ENCODE data around the gene ACOT4.

The ACOT4 gene

DNA sequence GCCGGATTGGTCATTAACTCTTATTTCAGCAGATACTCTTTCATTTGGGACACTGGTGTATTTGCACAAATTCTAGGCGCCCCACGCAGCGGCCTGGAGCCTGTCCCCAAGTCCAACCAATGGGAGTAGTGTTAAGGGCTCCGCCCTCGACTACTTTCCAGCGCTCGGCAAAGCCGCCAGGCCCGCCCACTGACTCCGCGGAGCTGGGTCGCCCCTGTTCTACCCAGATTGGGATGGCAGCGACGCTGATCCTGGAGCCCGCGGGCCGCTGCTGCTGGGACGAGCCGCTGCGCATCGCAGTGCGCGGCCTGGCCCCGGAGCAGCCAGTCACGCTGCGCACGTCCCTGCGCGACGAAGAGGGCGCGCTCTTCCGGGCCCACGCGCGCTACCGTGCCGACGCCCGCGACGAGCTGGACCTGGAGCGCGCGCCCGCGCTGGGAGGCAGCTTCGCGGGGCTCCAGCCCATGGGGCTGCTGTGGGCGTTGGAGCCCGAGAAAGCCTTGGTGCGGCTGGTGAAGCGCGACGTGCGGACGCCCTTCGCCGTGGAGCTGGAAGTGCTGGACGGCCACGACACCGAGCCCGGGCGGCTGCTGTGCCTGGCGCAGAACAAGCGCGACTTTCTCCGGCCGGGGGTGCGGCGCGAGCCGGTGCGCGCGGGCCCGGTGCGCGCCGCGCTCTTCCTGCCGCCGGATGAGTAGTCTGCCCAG is 20.8 kb downstream of the ACOT4 start, which contains the start of gene ACOT6 (continued):
- TF ChIP-seq, protein P1, sequence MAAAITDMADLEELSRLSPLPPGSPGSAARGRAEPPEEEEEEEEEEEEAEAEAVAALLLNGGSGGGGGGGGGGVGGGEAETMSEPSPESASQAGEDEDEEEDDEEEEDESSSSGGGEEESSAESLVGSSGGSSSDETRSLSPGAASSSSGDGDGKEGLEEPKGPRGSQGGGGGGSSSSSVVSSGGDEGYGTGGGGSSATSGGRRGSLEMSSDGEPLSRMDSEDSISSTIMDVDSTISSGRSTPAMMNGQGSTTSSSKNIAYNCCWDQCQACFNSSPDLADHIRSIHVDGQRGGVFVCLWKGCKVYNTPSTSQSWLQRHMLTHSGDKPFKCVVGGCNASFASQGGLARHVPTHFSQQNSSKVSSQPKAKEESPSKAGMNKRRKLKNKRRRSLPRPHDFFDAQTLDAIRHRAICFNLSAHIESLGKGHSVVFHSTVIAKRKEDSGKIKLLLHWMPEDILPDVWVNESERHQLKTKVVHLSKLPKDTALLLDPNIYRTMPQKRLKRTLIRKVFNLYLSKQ (tag by site-specific recombination; IDR thresholded peaks at IDR 0.05; ENCODE audit: borderline replicate concordance), result no peak
- TF ChIP-seq ZNF843 (tag by site-specific recombination; IDR thresholded peaks at IDR 0.05), result no peak
- no peak for TF ChIP-seq ZNF221 (tag by site-specific recombination; IDR thresholded peaks at IDR 0.05; ENCODE audit: borderline replicate concordance)
- TF ChIP-seq KLF8 (tag by site-specific recombination; IDR thresholded peaks at IDR 0.05), result no peak
- TF ChIP-seq, protein P2, sequence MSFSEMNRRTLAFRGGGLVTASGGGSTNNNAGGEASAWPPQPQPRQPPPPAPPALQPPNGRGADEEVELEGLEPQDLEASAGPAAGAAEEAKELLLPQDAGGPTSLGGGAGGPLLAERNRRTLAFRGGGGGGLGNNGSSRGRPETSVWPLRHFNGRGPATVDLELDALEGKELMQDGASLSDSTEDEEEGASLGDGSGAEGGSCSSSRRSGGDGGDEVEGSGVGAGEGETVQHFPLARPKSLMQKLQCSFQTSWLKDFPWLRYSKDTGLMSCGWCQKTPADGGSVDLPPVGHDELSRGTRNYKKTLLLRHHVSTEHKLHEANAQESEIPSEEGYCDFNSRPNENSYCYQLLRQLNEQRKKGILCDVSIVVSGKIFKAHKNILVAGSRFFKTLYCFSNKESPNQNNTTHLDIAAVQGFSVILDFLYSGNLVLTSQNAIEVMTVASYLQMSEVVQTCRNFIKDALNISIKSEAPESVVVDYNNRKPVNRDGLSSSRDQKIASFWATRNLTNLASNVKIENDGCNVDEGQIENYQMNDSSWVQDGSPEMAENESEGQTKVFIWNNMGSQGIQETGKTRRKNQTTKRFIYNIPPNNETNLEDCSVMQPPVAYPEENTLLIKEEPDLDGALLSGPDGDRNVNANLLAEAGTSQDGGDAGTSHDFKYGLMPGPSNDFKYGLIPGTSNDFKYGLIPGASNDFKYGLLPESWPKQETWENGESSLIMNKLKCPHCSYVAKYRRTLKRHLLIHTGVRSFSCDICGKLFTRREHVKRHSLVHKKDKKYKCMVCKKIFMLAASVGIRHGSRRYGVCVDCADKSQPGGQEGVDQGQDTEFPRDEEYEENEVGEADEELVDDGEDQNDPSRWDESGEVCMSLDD (tag by site-specific recombination; IDR thresholded peaks at IDR 0.05), result no peak
- TF ChIP-seq ZBTB17 (tag by site-specific recombination; IDR thresholded peaks at IDR 0.05), result no peak
- TF ChIP-seq, protein P3, sequence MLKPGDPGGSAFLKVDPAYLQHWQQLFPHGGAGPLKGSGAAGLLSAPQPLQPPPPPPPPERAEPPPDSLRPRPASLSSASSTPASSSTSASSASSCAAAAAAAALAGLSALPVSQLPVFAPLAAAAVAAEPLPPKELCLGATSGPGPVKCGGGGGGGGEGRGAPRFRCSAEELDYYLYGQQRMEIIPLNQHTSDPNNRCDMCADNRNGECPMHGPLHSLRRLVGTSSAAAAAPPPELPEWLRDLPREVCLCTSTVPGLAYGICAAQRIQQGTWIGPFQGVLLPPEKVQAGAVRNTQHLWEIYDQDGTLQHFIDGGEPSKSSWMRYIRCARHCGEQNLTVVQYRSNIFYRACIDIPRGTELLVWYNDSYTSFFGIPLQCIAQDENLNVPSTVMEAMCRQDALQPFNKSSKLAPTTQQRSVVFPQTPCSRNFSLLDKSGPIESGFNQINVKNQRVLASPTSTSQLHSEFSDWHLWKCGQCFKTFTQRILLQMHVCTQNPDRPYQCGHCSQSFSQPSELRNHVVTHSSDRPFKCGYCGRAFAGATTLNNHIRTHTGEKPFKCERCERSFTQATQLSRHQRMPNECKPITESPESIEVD (tag by site-specific recombination; IDR thresholded peaks at IDR 0.05), result no peak
- no peak for TF ChIP-seq ZNF426 (tag by site-specific recombination; IDR thresholded peaks at IDR 0.05)
- TF ChIP-seq ZNF76 (tag by site-specific recombination; IDR thresholded peaks at IDR 0.05; ENCODE audit: borderline replicate concordance, low read depth), result no peak
- no peak for TF ChIP-seq ZNF146 (tag by site-specific recombination; IDR thresholded peaks at IDR 0.05)
- no peak for TF ChIP-seq ZBTB1 (tag by site-specific recombination; IDR thresholded peaks at IDR 0.05)
- no peak for TF ChIP-seq ZNF830 (tag by site-specific recombination; IDR thresholded peaks at IDR 0.05; ENCODE audit: low read depth)
- TF ChIP-seq MZF1 (tag by site-specific recombination; IDR thresholded peaks at IDR 0.05; ENCODE audit: borderline replicate concordance), result no peak
- TF ChIP-seq ZNF223 (tag by site-specific recombination; IDR thresholded peaks at IDR 0.05), result no peak
- TF ChIP-seq, protein P4, sequence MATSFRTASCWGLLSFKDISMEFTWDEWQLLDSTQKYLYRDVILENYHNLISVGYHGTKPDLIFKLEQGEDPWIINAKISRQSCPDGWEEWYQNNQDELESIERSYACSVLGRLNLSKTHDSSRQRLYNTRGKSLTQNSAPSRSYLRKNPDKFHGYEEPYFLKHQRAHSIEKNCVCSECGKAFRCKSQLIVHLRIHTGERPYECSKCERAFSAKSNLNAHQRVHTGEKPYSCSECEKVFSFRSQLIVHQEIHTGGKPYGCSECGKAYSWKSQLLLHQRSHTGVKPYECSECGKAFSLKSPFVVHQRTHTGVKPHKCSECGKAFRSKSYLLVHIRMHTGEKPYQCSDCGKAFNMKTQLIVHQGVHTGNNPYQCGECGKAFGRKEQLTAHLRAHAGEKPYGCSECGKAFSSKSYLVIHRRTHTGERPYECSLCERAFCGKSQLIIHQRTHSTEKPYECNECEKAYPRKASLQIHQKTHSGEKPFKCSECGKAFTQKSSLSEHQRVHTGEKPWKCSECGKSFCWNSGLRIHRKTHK (tag by site-specific recombination; IDR thresholded peaks at IDR 0.05), result no peak
- TF ChIP-seq ZNF747 (tag by site-specific recombination; IDR thresholded peaks at IDR 0.05), result no peak
- no peak for TF ChIP-seq ZNF416 (tag by site-specific recombination; IDR thresholded peaks at IDR 0.05)
- no peak for TF ChIP-seq ZNF610 (tag by site-specific recombination; IDR thresholded peaks at IDR 0.05; ENCODE audit: borderline replicate concordance)
- peak; percentile 26; the same call in 1 of the 2 replicates for TF ChIP-seq KLF10 (tag by site-specific recombination; IDR thresholded peaks at IDR 0.05)
- no peak for TF ChIP-seq ZNF121 (tag by site-specific recombination; IDR thresholded peaks at IDR 0.05)
- TF ChIP-seq ZNF510 (tag by site-specific recombination; IDR thresholded peaks at IDR 0.05; ENCODE audit: insufficient replicate concordance), result no peak
- TF ChIP-seq ZSCAN23 (tag by site-specific recombination; IDR thresholded peaks at IDR 0.05), result no peak
- TF ChIP-seq ZNF654 (tag by site-specific recombination; IDR thresholded peaks at IDR 0.05; ENCODE audit: low read depth), result no peak
- no peak for TF ChIP-seq ZNF292 (tag by site-specific recombination; IDR thresholded peaks at IDR 0.05; ENCODE audit: borderline replicate concordance, low read depth)
- TF ChIP-seq, protein P5, sequence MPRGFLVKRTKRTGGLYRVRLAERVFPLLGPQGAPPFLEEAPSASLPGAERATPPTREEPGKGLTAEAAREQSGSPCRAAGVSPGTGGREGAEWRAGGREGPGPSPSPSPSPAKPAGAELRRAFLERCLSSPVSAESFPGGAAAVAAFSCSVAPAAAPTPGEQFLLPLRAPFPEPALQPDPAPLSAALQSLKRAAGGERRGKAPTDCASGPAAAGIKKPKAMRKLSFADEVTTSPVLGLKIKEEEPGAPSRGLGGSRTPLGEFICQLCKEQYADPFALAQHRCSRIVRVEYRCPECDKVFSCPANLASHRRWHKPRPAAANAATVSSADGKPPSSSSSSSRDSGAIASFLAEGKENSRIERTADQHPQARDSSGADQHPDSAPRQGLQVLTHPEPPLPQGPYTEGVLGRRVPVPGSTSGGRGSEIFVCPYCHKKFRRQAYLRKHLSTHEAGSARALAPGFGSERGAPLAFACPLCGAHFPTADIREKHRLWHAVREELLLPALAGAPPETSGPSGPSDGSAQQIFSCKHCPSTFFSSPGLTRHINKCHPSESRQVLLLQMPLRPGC (tag by site-specific recombination; IDR thresholded peaks at IDR 0.05), result no peak
- TF ChIP-seq KLF16 (tag by site-specific recombination; IDR thresholded peaks at IDR 0.05), result no peak
- no peak for TF ChIP-seq ZNF114 (tag by site-specific recombination; IDR thresholded peaks at IDR 0.05)
- no peak for TF ChIP-seq ZNF138 (tag by site-specific recombination; IDR thresholded peaks at IDR 0.05; ENCODE audit: borderline replicate concordance)
- TF ChIP-seq ZNF10 (tag by site-specific recombination; IDR thresholded peaks at IDR 0.05), result no peak
- TF ChIP-seq, protein P6, sequence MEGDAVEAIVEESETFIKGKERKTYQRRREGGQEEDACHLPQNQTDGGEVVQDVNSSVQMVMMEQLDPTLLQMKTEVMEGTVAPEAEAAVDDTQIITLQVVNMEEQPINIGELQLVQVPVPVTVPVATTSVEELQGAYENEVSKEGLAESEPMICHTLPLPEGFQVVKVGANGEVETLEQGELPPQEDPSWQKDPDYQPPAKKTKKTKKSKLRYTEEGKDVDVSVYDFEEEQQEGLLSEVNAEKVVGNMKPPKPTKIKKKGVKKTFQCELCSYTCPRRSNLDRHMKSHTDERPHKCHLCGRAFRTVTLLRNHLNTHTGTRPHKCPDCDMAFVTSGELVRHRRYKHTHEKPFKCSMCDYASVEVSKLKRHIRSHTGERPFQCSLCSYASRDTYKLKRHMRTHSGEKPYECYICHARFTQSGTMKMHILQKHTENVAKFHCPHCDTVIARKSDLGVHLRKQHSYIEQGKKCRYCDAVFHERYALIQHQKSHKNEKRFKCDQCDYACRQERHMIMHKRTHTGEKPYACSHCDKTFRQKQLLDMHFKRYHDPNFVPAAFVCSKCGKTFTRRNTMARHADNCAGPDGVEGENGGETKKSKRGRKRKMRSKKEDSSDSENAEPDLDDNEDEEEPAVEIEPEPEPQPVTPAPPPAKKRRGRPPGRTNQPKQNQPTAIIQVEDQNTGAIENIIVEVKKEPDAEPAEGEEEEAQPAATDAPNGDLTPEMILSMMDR (tag by site-specific recombination; IDR thresholded peaks at IDR 0.05), result no peak
